IMR-90 (cell line): ENCODE results near the gene SLC9C2. TPM values are rescaled to one million over a fixed set of nuclear protein-coding genes. Genes with fewer than 3 reads are reported as not detected.

Experiments
- ATAC-seq: fragments of 200-7000 bp; cut with Tn5 transposase; 2 replicates; pipeline ENCODE4 v1.9.1; 2020; ENCODE audit warnings: low read depth, mild to moderate bottlenecking, moderate library complexity
- BruUV-seq: library from RNA; stranded (reverse); fragments of 400-500 nt; replicated peaks from 2 replicates; lab custom pipeline; 2021; lab: Mats Ljungman, UMichigan
- CTCF ChIA-PET: fragments of 300-600 bp; formaldehyde crosslinking; extraction: SDS; loops from one replicate; lab custom pipeline; 2021; ENCODE audit warnings: antibody characterized with exemption; lab: Yijun Ruan, JAX
- POLR2A ChIA-PET: fragments of 300-600 bp; sonication (Branson Sonifier 250); formaldehyde crosslinking; loops from one replicate; lab custom pipeline; 2022; ENCODE audit warnings: antibody characterized with exemption; ENCODE audit not compliant: unreplicated experiment; lab: Charles Lee
- DNase-seq: peaks from one replicate; pipeline ENCODE4 v3.0.0; 2013
- H2AFZ ChIP-seq: replicated peaks from 2 replicates; pipeline ENCODE3; 2013; ENCODE audit warnings: low read length, mild to moderate bottlenecking; ENCODE audit not compliant: poor library complexity
- H2AK5ac ChIP-seq: 2 replicates; pipeline ENCODE4 v1.6.1; 2013; ENCODE audit warnings: low read depth, low read length, inconsistent platforms
- H2AK9ac ChIP-seq: replicated peaks from 2 replicates; pipeline ENCODE3; 2013; ENCODE audit warnings: mild to moderate bottlenecking, low read depth, low read length, moderate library complexity; ENCODE audit not compliant: poor library complexity
- H2BK120ac ChIP-seq: 2 replicates; pipeline ENCODE4 v1.6.1; 2013; ENCODE audit warnings: low read depth, low read length, inconsistent platforms
- H2BK15ac ChIP-seq: 3 replicates; pipeline ENCODE4 v1.6.1; 2013; ENCODE audit warnings: low read depth, low read length, inconsistent platforms
- H2BK20ac ChIP-seq: 2 replicates; pipeline ENCODE4 v1.6.1; 2013; ENCODE audit warnings: low read depth, mild to moderate bottlenecking, inconsistent platforms, low read length, moderate library complexity
- H2BK5ac ChIP-seq: 2 replicates; pipeline ENCODE4 v1.6.1; 2013; ENCODE audit warnings: mild to moderate bottlenecking, low read depth, low read length, inconsistent platforms; ENCODE audit not compliant: poor library complexity, severe bottlenecking
- H3K14ac ChIP-seq: replicated peaks from 2 replicates; pipeline ENCODE4 v1.6.1; 2013; ENCODE audit warnings: low read depth, low read length, inconsistent platforms
- H3K18ac ChIP-seq: 2 replicates; pipeline ENCODE4 v1.6.1; 2013; ENCODE audit warnings: low read depth, low read length, control low read depth
- H3K23ac ChIP-seq: 2 replicates; pipeline ENCODE4 v1.6.1; 2013; ENCODE audit warnings: low read depth, low read length, inconsistent platforms
- H3K27ac ChIP-seq: 2 replicates; pipeline ENCODE4 v1.5.1; 2013; ENCODE audit warnings: mild to moderate bottlenecking, control low read depth, low read length; ENCODE audit not compliant: insufficient read depth
- H3K27me3 ChIP-seq: 2 replicates; pipeline ENCODE4 v1.6.1; 2013; ENCODE audit warnings: low read length; ENCODE audit not compliant: control insufficient read depth, insufficient read depth
- H3K36me3 ChIP-seq: 2 replicates; pipeline ENCODE4 v1.6.1; 2013; ENCODE audit warnings: low read length, mixed read lengths; ENCODE audit not compliant: control insufficient read depth, insufficient read depth
- H3K4ac ChIP-seq: 2 replicates; pipeline ENCODE4 v1.6.1; 2013; ENCODE audit warnings: low read depth, low read length, inconsistent platforms
- H3K4me1 ChIP-seq: 2 replicates; pipeline ENCODE4 v1.6.1; 2013; ENCODE audit warnings: low read length, mixed read lengths; ENCODE audit not compliant: control insufficient read depth, insufficient read depth
- H3K4me2 ChIP-seq: 2 replicates; pipeline ENCODE4 v1.6.1; 2013; ENCODE audit warnings: low read depth, mild to moderate bottlenecking, control low read depth, low read length, moderate library complexity
- H3K4me3 ChIP-seq: 2 replicates; pipeline ENCODE4 v1.5.1; 2013; ENCODE audit warnings: low read depth, mild to moderate bottlenecking, control low read depth, low read length, moderate library complexity; ENCODE audit not compliant: insufficient read depth
- H3K56ac ChIP-seq: 2 replicates; pipeline ENCODE4 v1.6.1; 2013; ENCODE audit warnings: low read length, inconsistent platforms; ENCODE audit not compliant: insufficient read depth; ENCODE audit errors: extremely low read depth
- H3K79me1 ChIP-seq, 2 experiments: 2 replicates each; pipeline ENCODE4 v1.6.1; 2013; ENCODE audit warnings: low read length in 2 of 2, inconsistent platforms in 1 of 2, low read depth in 1 of 2
- H3K9ac ChIP-seq: 2 replicates; pipeline ENCODE4 v1.6.1; 2013; ENCODE audit warnings: low read depth, low read length, control low read depth
- H3K9me1 ChIP-seq: 2 replicates; pipeline ENCODE4 v1.6.1; 2013; ENCODE audit warnings: low read length, inconsistent platforms; ENCODE audit not compliant: insufficient read depth
- H3K9me3 ChIP-seq: 2 replicates; pipeline ENCODE4 v1.6.1; 2013; ENCODE audit warnings: low read length; ENCODE audit not compliant: control insufficient read depth, insufficient read depth
- H4K20me1 ChIP-seq: 2 replicates; pipeline ENCODE4 v1.6.1; 2013; ENCODE audit warnings: low read length, inconsistent platforms; ENCODE audit not compliant: insufficient read depth
- H4K5ac ChIP-seq: 2 replicates; pipeline ENCODE4 v1.6.1; 2013; ENCODE audit warnings: mild to moderate bottlenecking, low read depth, low read length, control low read depth
- H4K8ac ChIP-seq, 2 experiments: 2 replicates each; pipeline ENCODE4 v1.6.1; 2013; ENCODE audit warnings: low read depth in 2 of 2, low read length in 2 of 2, control low read depth in 1 of 2, inconsistent platforms in 1 of 2
- H4K91ac ChIP-seq: 2 replicates; pipeline ENCODE4 v1.6.1; 2013; ENCODE audit warnings: low read depth, low read length, inconsistent platforms; ENCODE audit not compliant: insufficient read depth
- BHLHE40 ChIP-seq: fragments of 150-350 bp; IDR thresholded peaks from 2 replicates; pipeline ENCODE4 v1.6.1; 2016; ENCODE audit warnings: mild to moderate bottlenecking, low read depth, low read length
- CEBPB ChIP-seq: IDR thresholded peaks from 2 replicates; pipeline ENCODE4 v1.6.1; 2012; ENCODE audit warnings: low read depth, low read length, improper control_type of control experiment
- CHD1 ChIP-seq: IDR thresholded peaks from 2 replicates; pipeline ENCODE4 v1.6.1; 2012; ENCODE audit warnings: low read depth, low read length, improper control_type of control experiment
- ELK1 ChIP-seq: fragments of 150-350 bp; IDR thresholded peaks from 2 replicates; pipeline ENCODE4 v1.6.1; 2016; ENCODE audit warnings: low read depth, mild to moderate bottlenecking, low read length, moderate library complexity, borderline replicate concordance
- FOS ChIP-seq: fragments of 150-350 bp; IDR thresholded peaks from 2 replicates; pipeline ENCODE4 v1.6.1; 2016; ENCODE audit warnings: low read depth, low read length
- MAFK ChIP-seq: IDR thresholded peaks from 2 replicates; pipeline ENCODE4 v1.6.1; 2012; ENCODE audit warnings: low read depth, low read length, improper control_type of control experiment
- MAZ ChIP-seq: IDR thresholded peaks from 2 replicates; pipeline ENCODE4 v1.6.1; 2012; ENCODE audit warnings: low read depth, mild to moderate bottlenecking, low read length, improper control_type of control experiment, moderate library complexity, borderline replicate concordance
- MXI1 ChIP-seq: IDR thresholded peaks from 2 replicates; pipeline ENCODE4 v1.6.1; 2012; ENCODE audit warnings: low read depth, mild to moderate bottlenecking, low read length, moderate library complexity, borderline replicate concordance
- NFE2L2 ChIP-seq: fragments of 150-350 bp; IDR thresholded peaks from 2 replicates; pipeline ENCODE4 v1.6.1; 2016; ENCODE audit warnings: low read depth, mild to moderate bottlenecking, low read length
- POLR2A ChIP-seq: IDR thresholded peaks from 2 replicates; pipeline ENCODE4 v1.6.1; 2012; ENCODE audit warnings: mild to moderate bottlenecking, low read depth, low read length
- RAD21 ChIP-seq: IDR thresholded peaks from 2 replicates; pipeline ENCODE4 v1.6.1; 2012; ENCODE audit warnings: low read length, improper control_type of control experiment
- RCOR1 ChIP-seq: IDR thresholded peaks from 2 replicates; pipeline ENCODE4 v1.6.1; 2012; ENCODE audit warnings: mild to moderate bottlenecking, low read length, improper control_type of control experiment; ENCODE audit not compliant: insufficient replicate concordance
- RFX5 ChIP-seq: IDR thresholded peaks from 2 replicates; pipeline ENCODE4 v1.8.0; 2012; ENCODE audit warnings: low read depth, mild to moderate bottlenecking, low read length, moderate library complexity
- SMC3 ChIP-seq: fragments of 150-350 bp; IDR thresholded peaks from 2 replicates; pipeline ENCODE4 v1.6.1; 2016; ENCODE audit warnings: low read depth, mild to moderate bottlenecking, antibody characterized with exemption, low read length, moderate library complexity
- USF2 ChIP-seq: fragments of 150-350 bp; IDR thresholded peaks from 2 replicates; pipeline ENCODE4 v1.6.1; 2017; ENCODE audit warnings: mild to moderate bottlenecking, antibody characterized with exemption, low read length, low read depth
- WGBS, 2 experiments: methylation state at CpG; one replicate each; pipeline versions ENCODE4 v1.1.5 to v1.1.7; 2013; ENCODE audit warnings: missing lambda C conversion rate in 2 of 2; ENCODE audit not compliant: insufficient read length in 1 of 2; ENCODE audit errors: extremely low coverage in 2 of 2; 5-methylcytosine and 5-hydroxymethylcytosine counted together
- dilution Hi-C: fragments of 300-500 bp; cut with HindIII; formaldehyde crosslinking; loops from one replicate; pipeline ENCODE4 v1.14.3; 2018; ENCODE audit warnings: low sequenced_read_pairs; ENCODE audit not compliant: unreplicated experiment
- in situ Hi-C: fragments of 300-500 bp; cut with MboI; formaldehyde crosslinking; loops from 3 replicates; pipeline ENCODE4 v1.14.3; 2019; ENCODE audit warnings: low sequenced_read_pairs, inconsistent platforms, mixed read lengths
- intact Hi-C: fragments of 100-400 bp; cut with micrococcal nuclease; formaldehyde crosslinking; loops from 2 replicates; pipeline ENCODE4 v1.10.0; 2022
- polyA plus RNA-seq, 3 experiments: library from polyadenylated mRNA; depleted of rRNA; stranded (reverse); fragments of >200 nt; gene quantifications; 2 replicates each; pipeline ENCODE4 v1.2.3, GENCODE V29; 2012; ENCODE audit warnings: low replicate concordance in 1 of 3
- total RNA-seq: library from RNA; depleted of rRNA; stranded (reverse); fragments of >200 nt; gene quantifications from 2 replicates; pipeline ENCODE4 v1.2.3, GENCODE V29; 2012
- TF ChIP-seq, protein P1 (sequence below): conservative IDR thresholded peaks from 2 replicates; pipeline ENCODE4 v1.5.1; 2012; ENCODE audit warnings: mild to moderate bottlenecking, low read depth, low read length, improper control_type of control experiment

Gene SLC9C2
- total and polyA plus RNA-seq, 2 of the 4 experiments (the other 2 are of a cell fraction) = not detected

DNA sequence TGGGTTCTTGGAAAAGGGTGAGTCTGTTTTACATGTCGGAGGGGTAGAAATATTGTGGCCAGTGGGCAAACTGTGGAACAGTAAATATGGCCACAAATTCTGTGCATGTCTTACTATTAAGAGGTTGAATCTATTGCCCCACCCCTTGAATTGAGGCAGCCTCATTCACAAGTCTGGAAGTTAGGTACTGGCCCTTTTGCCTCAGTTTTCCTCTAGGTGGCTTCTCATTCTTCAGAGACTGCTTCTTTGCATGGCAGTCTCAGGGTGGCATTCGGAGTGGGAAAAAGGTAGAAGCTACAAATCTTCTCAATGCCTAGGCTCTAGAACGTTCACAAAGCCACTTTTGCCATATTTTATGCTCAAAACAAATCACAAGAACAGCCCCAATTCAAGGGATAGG lies 57.2 kb downstream of the SLC9C2 start:
- H3K27ac ChIP-seq = no peak overlapping the region
- POLR2A ChIA-PET = no interaction called here
- ATAC-seq = no peak

More for the DNA sequence above, 57.2 kb downstream of the SLC9C2 start:
- Histone ChIP-seq H3K9me1 (no peaks in the 10 kb centered on the region), H4K20me1 (no peaks in the 10 kb centered on the region), H3K4me2 (no peak overlapping the region), H3K36me3 (no peaks in the 10 kb centered on the region), H2BK5ac (no peak overlapping the region), H2BK20ac (no peak overlapping the region), H2BK15ac (no peak overlapping the region), H3K14ac (no peak overlapping the region), H3K79me1 (no peaks in the 10 kb centered on the region), H3K18ac (no peak overlapping the region), H3K4me3 (no peak overlapping the region), H4K5ac (no peak overlapping the region), H4K8ac (no peak overlapping the region), H3K9me3 (no peaks in the 10 kb centered on the region), H2BK120ac (no peak overlapping the region), H2AK9ac (no peak overlapping the region), H2AFZ (no peak overlapping the region), H3K27me3 (no peaks in the 10 kb centered on the region), H3K9ac (no peak overlapping the region), H2AK5ac (no peak overlapping the region), H3K4ac (no peak overlapping the region), H3K23ac (no peak overlapping the region), H4K91ac (no peak overlapping the region), H3K4me1 (no peaks in the 10 kb centered on the region), H3K56ac (no peak overlapping the region)
- DNase-seq = no peak
- CTCF ChIA-PET = no interaction called here
- intact Hi-C loops = no loop called here
- no TSS peak for BruUV-seq
- in situ Hi-C loops = no loop called here
- dilution Hi-C loops = no loop called here
- WGBS, 2 experiments = no CpG with 5 or more reads among the region's 3 CpGs
- no peak for TF ChIP-seq RFX5
- TF ChIP-seq MXI1 = no peak
- no peak for TF ChIP-seq RAD21
- TF ChIP-seq, protein P1, sequence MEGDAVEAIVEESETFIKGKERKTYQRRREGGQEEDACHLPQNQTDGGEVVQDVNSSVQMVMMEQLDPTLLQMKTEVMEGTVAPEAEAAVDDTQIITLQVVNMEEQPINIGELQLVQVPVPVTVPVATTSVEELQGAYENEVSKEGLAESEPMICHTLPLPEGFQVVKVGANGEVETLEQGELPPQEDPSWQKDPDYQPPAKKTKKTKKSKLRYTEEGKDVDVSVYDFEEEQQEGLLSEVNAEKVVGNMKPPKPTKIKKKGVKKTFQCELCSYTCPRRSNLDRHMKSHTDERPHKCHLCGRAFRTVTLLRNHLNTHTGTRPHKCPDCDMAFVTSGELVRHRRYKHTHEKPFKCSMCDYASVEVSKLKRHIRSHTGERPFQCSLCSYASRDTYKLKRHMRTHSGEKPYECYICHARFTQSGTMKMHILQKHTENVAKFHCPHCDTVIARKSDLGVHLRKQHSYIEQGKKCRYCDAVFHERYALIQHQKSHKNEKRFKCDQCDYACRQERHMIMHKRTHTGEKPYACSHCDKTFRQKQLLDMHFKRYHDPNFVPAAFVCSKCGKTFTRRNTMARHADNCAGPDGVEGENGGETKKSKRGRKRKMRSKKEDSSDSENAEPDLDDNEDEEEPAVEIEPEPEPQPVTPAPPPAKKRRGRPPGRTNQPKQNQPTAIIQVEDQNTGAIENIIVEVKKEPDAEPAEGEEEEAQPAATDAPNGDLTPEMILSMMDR = no peak
- TF ChIP-seq MAZ = no peak
- no peak for TF ChIP-seq CEBPB
- TF ChIP-seq SMC3 = no peak
- TF ChIP-seq MAFK = no peak
- no peak for TF ChIP-seq NFE2L2
- no peak for TF ChIP-seq FOS
- no peak for TF ChIP-seq ELK1
- TF ChIP-seq BHLHE40 = no peak
- no peak for TF ChIP-seq CHD1
- no peak for TF ChIP-seq RCOR1
- TF ChIP-seq POLR2A = no peak
- no peak for TF ChIP-seq USF2
